CD1c-positive myeloid dendritic cell (primary cell): ENCODE measurements around the gene DPP4.

Experiments used
- DNase-seq: peaks from one replicate; pipeline ENCODE4 v3.0.0-alpha.2; 2016; ENCODE audit errors: extremely low spot score

Gene DPP4

DNA sequence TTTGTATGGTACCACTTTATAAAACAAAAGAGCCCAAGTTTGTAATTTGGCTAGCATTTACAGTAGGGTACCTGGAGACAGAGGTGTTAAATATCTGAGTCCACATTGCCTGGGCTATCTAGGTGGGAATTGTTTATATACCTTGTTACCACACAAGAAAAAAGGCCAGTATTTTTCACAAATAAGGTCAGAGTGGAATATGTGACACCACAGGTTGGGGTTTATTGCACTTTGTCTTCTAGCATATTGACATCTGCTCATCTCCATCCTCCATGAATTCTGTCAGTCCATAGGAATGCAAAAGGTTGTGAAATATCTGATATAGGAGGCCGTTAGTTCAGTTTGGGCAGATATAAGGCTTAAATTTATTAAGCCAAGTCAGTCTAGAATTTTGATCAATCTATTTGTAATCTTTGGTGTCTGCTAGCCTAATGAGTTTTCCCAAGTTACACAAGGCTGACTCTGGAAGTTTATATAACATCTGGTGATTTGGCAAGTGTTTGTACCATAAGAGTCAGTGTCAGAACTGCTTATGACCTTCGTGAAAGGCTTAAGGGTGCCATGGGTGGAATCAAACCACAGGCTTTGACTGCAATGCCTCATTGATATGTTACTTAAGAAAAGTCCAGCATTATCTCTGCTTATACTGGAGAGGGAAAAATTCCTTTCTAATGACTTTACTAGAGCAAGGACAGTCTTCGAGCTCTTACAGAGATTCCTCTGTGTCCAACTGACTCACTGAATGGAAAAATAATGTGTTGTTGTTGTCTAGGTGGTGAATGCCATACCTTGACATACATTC is 11.3 kb upstream of the DPP4 start:
- DNase-seq: no peak

DNA sequence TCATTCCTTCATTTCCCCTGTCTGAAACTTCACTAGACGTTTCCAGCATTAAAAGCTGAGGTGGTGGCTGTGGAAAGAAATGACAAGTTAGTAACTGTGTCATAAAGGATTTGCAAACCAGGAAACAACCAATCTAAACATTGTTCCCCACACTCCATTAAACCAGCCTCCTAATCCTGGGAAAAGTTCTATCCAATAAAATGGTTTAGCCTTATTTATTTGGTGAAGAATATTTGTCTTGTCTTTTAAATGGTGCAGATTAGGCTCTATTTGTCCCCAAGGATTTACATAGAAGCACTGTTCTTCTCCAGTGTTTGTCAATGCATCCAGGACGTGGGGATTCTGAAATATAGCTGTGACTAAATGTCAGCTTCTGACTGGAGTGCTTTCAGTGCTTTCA is 10.5 kb upstream of the DPP4 start:
- no peak for DNase-seq

DNA sequence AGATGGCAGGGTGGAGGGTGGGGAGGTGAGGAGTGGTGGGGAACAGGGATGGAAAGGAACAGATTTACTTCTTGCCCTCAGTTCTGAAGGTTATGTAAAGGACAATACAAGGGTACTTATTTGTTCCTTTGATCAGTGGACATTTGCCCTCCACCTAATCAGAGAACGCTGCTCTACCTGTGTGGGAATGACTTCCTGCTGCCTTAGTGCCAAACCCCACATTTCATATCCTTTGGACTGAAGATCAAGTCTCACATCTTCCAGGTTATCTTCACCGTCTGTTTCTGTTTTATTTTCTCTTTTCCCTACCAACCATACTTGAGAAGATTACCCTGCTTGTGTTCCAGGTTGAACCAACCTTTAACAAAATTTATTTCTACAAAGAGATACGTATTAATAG is 8.7 kb upstream of the DPP4 start:
- DNase-seq: no peak

DNA sequence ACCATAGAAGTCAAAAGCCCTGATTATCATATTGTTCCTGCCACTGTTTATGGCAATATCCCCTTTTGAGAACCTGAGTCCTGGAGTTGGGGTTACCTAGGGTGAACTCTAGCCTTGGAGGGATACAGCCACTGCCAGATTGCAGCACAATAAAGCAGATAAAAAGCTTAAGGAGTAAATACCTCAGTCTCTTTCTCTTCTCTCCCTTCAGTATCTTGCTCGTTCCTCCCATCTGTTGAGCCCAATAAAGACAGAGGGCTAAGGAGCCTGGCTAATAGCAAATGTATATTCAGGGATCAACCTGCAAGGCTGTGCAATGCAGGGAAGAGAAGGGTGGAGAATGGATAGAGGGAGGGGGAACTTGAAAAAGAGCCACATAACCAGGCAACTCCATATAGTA is 8.0 kb upstream of the DPP4 start:
- DNase-seq: no peak

DNA sequence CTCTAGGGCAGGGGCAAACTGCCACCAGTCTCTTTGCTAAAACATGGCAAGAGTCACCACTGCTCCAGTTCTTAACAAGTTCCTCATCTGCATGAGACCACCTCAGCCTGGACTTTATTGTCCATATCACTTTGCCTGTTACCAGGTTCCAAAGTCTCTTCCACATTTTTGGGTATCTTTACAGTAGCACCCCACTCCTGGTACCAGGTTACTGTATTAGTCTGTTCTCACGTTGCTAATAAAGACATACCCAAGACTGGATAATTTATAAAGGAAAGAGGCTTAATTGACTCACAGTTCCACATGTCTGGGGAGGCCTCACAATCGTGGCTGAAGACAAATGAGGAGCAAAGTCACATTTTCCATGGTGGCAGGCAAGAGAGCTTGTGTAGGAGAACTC is 5.5 kb upstream of the DPP4 start:
- DNase-seq: no peak

DNA sequence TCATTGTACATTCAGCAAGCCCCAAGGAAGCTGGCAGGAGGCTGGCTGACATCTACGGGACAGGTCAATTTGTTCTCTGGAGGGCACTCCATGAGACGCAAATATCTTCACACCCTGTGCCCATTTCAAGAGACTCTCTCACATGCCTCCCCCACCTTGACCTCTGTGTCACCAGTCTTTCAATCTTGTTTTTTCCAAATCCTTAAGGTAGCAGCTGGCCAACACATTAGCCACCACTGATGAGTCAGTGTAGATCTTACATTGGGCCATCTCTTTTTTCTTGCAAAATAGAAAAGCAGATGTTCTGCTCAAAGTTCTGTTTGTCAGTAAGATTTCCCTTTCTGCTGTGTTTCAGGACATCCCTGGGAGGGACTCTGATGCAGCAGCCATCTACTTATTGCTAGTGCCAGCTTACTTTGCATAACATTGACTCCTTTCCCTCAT is 1.7 kb upstream of the DPP4 start:
- DNase-seq: no peak

DNA sequence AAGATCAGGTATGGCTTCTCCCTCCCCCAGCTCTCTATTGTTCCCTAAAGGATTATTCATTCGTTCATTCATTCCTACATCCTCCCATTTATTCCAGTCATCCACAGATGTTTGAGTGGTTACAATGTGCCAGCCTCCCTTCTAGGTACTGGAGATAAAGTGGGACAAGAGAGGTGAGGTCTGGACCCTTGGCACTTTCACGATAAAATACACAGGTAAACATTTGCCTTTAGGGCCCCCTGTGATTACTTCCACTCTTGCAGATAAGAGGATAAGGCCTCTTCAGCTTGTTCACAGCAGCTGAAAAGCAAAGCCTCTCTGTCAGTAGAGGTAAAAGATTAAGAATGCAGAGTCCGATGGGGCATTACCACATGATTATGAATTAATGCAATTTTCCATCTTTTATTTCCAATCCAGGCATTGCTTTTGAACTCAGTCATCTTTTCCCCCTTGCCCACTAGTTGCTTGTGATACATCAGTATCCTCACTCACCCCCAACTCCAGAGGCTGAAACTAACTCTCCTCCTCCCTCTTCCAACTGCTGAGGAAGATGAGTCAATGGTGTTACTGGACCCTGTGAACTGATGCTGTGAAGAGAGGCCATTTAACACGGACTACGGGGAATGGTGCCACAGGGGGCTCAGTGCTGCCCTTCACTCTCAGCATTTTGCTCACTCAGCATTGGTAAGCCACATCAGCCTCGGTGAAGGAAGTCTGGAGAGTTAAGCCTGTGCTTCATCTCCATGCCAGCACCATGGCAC is 1.1 kb upstream of the DPP4 start:
- DNase-seq: no peak

DNA sequence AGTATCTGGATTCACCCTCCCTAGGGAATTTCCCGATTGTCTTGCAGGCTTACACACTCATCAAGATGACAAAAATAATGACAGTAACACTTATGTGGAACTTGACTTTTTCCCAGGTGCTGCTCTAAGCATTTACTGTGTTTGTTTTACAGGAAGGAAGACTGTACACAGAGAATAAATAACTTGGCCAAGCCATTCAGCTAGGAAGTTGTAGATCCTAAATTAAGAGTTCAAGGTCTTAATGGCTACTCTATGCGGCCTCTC is 549 bp upstream of the DPP4 start:
- DNase-seq: no peak

DNA sequence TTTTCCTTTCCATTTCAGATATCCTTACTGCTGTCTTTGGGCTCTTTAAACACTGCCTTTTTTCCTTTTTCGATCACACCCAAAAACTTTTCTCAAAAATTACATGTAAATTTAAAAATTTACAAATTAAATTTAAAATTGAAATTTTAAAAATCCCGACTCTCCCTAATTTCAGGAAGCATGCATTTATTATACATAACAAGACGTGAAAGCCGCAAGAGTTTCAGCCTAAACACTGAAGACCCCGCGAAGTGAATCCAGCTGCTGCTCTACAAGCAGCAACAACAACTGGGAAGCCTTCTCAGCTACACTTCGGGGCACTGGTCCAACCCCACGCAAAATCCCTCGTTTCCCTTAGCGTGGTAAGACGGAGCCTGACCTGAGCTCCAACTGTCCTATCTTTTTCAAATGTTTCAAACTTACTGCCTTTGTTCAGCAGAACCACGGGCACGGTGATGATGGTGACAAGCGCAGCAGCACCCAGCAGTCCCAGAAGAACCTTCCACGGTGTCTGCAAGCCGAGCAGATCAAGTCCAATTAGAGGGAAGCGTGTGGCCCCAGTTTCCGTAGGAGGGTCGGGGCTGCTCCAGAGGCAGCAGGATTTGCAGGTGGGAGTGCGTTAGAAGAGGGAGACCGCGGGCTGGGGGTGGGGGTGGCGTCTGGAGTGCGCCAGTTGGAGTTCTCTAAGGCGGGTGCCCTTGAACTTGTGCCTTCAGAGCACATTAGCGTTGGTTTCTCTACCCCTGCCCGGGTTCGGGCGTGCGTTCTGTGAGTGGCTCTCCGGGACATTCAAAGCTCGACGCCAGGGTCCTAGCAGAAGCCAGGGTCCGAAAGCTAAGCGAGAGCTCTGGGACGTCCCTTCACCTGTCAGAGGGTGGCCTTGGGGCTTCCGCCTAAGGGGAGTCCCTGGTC is 783 bp downstream of the DPP4 start:
- no peak for DNase-seq

DNA sequence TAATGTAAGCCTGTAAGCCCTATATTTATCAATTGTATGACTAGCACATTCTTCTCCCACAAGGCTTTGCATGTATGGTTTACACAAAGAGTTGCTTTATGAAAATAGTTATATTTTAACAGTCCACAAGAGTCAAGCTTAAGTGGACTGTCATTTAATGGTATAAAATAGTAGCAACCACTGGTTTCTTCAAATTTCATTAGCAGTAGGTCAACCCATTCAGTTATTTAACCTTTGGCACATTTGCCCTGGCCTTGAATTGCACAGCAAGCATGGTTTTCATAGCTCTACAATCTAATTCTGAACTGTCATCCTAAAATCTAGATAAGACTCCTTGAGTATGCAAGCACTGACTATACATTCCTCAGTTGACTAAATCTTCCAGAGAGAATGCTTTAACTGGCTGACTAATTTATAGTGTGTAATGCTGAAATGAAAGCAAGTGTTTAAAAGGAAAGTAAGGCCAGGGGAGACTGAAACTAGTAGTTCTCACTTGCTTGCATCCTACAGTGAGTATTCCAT is 1.8 kb downstream of the DPP4 start:
- DNase-seq: no peak

DNA sequence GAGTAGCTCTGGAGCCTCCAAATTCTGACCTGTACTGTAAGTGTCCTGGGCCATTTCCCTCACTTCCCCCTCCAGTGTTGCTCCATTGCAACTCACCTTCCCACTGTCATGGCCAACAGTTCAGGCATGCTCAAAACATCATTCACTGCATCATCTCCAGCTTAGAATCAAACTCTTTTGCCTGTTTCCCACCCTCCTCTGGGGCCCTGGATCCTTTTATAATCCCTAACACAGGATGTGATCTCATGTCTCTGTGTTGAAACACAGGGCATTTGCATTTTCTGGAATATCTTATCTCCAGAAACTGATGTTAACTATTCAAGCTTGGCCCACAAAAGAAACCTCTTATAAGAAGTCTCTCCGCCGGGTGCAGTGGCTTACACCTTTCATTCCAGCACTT is 3.0 kb downstream of the DPP4 start:
- DNase-seq: no peak

DNA sequence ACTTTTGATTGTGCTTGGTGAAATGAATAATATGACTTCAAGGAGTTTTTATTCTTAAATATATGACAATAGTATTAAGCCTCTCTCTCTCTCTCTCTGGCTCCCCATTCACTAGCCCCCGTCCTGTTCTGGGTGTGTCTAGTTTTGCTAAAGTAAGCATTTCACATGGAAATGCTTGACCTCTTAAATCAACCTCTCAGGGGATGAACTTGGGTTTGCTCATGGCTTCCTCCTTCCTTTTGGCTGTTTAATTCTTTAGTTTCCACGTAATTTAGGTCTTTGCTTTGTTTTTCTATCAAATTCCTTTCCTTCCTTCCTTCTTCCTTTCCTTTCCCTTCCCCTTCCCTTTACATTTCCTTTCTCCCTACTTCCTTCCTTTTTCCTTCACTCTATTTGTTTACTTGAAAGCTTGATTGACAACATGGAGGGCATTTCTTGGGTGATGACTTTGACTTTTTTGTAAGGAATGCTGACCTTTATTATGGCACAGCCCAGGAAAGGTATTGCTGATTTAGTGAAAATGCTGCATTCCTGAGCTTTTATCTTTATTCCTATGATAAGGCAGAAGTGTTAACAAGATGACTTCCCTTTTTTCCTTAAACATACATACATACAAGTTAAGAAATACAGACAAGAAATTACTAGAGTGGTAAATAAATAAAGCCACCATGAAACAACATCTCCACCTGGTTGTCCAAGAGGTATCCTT is 3.6 kb downstream of the DPP4 start:
- DNase-seq: no peak

DNA sequence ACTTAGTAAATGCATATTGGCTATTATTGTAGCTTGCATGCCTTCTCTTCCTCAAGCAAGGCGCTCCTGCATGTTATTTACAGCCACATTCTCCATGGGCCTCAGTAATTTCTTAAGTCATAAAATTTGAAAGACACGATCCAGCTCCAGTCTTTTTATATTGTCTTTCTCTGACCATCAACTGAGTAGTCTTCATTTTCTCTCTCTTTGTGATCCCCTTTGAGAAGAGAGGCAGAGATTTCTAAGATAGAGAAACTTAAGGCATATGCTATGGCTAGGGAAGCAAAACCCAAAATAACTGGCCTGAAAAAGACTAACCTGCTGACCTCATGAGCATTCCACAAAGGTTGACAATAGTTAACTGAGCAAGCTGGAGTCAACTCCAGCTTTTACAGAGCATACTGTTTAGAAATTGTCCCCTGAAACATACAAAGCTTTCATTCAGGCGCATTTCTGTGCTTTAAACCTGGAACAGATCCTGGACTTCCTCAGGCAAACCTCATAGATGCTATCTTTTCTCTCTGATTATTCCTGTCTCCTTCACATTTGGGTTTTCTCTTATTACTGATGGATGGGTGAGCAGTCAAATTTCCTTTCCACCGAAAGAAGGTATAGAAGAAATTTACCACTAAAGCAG is 4.6 kb downstream of the DPP4 start:
- DNase-seq: no peak

DNA sequence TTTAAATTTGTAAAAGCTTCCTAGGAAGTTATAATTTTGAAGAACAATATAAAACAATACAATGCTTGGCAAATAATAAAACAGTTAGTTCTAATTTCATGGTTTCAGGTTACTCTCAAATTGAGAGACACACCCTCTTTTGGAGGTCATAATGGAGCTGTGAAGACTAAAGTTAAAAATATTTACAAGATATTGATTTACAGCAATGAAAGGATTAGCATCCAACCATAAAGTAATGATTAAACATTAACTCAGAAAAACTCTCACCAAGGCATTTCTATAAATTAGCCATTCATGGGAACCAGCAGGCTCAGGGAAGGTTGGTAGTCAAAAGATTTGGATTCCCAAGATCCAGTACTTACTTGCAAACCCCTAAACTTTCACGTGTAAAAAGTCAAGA is 6.4 kb downstream of the DPP4 start:
- DNase-seq: no peak

DNA sequence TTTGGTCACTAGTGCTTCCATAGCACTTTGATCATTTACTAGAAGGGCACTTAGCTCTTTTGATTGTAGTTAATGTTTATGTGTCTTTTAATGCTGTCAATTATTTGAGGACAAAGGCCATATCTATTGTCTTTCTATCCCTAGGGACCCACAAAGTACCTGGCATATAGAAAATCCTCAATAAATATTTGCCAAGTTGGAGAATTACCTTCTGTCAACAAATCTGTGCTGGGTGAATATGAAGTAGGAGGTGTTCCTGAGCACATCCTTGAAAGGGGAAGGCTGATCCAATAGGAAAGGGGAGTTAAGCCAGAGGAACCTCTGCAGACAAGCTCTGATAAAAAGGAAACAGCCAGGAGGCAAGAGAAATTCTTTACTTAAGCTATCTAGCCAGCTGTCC is 8.2 kb downstream of the DPP4 start:
- DNase-seq: no peak

DNA sequence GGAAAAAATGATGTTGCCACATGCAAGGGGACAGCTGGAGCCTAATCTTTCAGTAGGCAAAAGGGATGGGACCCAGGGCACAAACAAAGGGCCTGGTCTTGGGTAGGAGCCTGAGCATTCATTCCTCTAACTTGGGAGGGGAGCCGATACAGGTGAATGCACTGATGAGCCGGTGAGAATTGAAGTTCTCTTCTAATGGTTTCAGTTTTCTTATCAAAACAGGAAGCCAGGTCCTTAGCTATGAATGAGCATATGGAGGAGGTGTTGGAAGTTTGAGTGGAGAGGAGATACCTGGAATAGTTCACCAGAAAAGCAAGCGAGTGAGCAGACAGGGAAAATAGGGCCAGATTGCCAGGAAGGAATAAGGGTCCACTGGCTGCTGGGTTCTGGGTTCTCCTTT is 10.1 kb downstream of the DPP4 start:
- DNase-seq: no peak

DNA sequence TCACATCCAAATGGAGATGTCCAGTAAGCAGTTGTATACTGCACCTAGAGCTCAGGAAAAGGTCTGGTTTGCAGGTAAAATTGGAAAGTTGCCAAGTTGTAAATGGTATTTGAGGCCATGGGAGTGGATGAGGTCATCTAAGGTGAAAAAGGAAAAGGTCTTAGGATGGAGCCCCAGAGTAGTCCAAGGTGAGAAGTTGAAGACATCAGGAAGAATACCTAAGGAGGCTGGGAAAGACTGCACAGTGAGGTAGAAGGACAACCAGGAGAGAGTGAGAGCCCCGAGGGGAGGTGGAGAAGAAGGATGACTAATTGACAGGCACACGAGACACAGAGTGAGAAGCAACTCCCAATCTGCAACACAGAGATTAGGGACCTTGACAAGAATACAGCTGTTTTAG is 10.7 kb downstream of the DPP4 start:
- DNase-seq: no peak

DNA sequence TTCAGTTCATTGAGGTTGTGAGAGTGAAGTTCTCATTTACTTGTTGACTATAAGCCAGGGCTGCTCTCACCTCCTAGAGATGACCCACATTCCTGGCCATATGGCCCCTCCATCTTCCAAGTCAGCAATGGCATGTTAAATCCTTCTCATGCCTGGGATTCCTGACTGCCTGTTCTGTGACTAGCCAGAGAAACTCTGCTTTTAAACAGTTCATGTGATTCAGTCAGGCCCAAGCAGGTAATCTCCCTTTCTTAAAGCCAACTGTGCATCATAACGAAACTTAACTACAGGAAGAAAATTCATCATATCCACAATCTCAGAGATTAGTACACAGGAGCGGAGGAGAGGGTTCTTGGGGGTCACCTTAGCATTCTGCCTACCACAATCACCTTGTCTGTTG is 11.5 kb downstream of the DPP4 start:
- no peak for DNase-seq

DNA sequence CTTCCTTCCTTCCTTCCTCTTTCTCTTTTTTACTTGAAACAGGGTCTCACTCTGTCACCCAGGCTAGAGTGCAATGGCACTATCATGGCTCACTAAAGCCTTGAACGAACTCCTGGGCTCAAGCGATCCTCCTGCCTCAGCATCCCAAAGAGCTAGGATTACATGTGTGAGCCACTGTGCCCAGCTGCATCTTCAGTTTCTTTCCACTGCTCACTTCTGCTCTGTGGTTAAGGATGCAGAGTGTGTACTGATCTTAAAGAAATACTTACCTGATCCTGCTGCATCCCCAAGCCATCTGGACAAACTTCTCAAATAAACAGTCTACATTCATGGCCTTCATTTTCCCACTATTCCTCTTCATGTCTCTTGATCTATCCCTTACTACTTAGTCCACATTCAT is 13.0 kb downstream of the DPP4 start:
- no peak for DNase-seq

DNA sequence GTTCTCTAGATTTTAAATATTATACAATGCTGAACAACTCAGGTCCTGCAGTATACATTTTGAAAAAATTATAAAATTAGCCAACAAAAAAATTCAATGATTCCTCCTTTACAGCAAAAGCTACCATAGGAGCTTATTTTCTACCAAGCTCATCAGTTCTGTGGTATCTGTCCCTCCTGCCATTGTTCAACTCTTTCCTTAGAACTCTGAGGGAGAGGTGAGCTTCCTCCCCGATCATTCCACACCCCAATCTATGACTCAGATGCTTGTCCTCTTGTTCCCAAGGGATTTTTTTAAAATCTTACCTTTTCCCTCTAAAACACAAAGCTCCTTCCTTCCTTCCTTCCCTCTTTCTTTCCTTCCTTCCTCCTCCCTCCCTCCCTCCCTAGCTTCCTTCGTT is 13.5 kb downstream of the DPP4 start:
- no peak for DNase-seq

DNA sequence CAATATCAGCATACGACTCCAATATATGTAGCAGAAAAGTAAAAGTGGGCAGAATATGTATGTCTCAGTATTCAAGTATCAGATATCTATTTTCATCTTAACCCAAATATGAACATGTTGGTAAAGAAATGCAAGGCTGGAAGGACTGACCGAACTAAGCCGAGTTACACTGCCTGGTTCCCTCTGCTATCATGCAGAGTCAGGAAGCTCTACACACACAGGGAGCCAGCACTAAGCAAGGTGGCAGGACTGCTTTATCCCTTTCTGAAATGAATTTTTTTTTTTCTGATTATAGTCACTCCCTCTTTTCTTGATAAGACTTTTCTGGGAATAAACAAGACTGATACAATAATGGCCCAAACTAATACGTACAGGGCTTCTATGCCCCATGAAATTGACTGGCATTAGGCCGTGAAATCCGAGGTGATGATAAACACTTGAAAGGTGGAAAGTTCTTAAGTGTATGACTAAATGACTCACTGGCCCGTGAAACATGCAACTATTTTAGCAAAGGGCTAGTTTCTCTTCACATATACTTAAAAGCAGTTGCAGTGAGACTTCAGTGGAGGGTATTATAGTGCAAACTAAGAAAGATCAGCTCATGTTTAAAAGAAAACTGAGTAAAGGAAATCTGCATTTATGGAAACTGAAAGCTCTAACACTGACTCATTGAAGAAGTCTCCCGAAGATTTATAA is 14.9 kb downstream of the DPP4 start:
- DNase-seq: no peak
